Stimulated activated CD4-positive, alpha-beta T cell treated with anti-CD3 and anti-CD28 coated beads, TNF-alpha, amount 100 ng/mL, for 4 hours (primary cell): ENCODE data around the gene PLEKHM3.

Experiments used
- DNase-seq, 3 experiments: peaks; one replicate each; pipeline ENCODE4 v3.0.0-alpha.2; 2020; ENCODE audit warnings: low read depth in 3 of 3

The PLEKHM3 gene

GRCh38 chr2:207990784-207991183, 34.5 kb downstream of the PLEKHM3 start:
- DNase-seq = no peak

GRCh38 chr2:207988975-207989374, 36.4 kb downstream of the PLEKHM3 start:
- DNase-seq = no peak

- no peak for DNase-seq
Observed at GRCh38 chr2:207987025-207987716, 38.2 kb downstream of the PLEKHM3 start.

GRCh38 chr2:207984765-207985480, 40.4 kb downstream of the PLEKHM3 start:
- DNase-seq = no peak

- DNase-seq = no peak
Observed at GRCh38 chr2:207983641-207984042, 41.7 kb downstream of the PLEKHM3 start.

GRCh38 chr2:207978177-207978948, 47.0 kb downstream of the PLEKHM3 start:
- no peak for DNase-seq

GRCh38 chr2:207975921-207976320, 49.4 kb downstream of the PLEKHM3 start:
- DNase-seq = no peak

- DNase-seq = no peak
Observed at GRCh38 chr2:207974216-207974605, 51.1 kb downstream of the PLEKHM3 start.

GRCh38 chr2:207970826-207971180, 54.5 kb downstream of the PLEKHM3 start:
- DNase-seq = no peak

- no peak for DNase-seq
Observed at GRCh38 chr2:207970147-207970825, 55.0 kb downstream of the PLEKHM3 start.

- no peak for DNase-seq
Observed at GRCh38 chr2:207969249-207969648, 56.1 kb downstream of the PLEKHM3 start.

- DNase-seq = no peak
Observed at GRCh38 chr2:207967121-207967520, 58.2 kb downstream of the PLEKHM3 start.

- no peak for DNase-seq
Observed at GRCh38 chr2:207960911-207961310, 64.4 kb downstream of the PLEKHM3 start.

- DNase-seq = no peak
Observed at GRCh38 chr2:207960090-207960489, 65.2 kb downstream of the PLEKHM3 start.

- no peak for DNase-seq
Observed at GRCh38 chr2:207956771-207957170, 68.6 kb downstream of the PLEKHM3 start.

- no peak for DNase-seq
Observed at GRCh38 chr2:207955456-207955855, 69.9 kb downstream of the PLEKHM3 start.

- no peak for DNase-seq
Observed at GRCh38 chr2:207953354-207953753, 72.0 kb downstream of the PLEKHM3 start.

- DNase-seq = no peak
Observed at GRCh38 chr2:207952564-207953345, 72.6 kb downstream of the PLEKHM3 start.

- no peak for DNase-seq
Observed at GRCh38 chr2:207951734-207952470, 73.4 kb downstream of the PLEKHM3 start.

- no peak for DNase-seq
Observed at GRCh38 chr2:207950761-207951114, 74.6 kb downstream of the PLEKHM3 start.
